Endothelial cell of umbilical vein (primary cell): Measurements from ENCODE around the gene CD247.

Experiments used
- CTCF ChIP-seq, 2 donors: IDR thresholded peaks; 1 replicate in 1 of 2; 2 replicates in 1 of 2; pipeline ENCODE4 v1.5.1; 2011; ENCODE audit warnings: low read length in 2 of 2, mild to moderate bottlenecking in 2 of 2, moderate library complexity in 2 of 2, control low read depth in 1 of 2, inconsistent platforms in 1 of 2, low read depth in 1 of 2; ENCODE audit not compliant: insufficient read depth in 1 of 2; ENCODE audit errors: extremely low read depth in 1 of 2
- EZH2 ChIP-seq: IDR thresholded peaks from 2 replicates; pipeline ENCODE4 v1.6.1; 2012; ENCODE audit warnings: borderline replicate concordance, low read depth, mild to moderate bottlenecking, moderate library complexity, low read length, inconsistent platforms; ENCODE audit not compliant: severe bottlenecking
- MYC ChIP-seq: IDR thresholded peaks from one replicate; pipeline ENCODE4 v1.6.1; 2011; ENCODE audit warnings: mild to moderate bottlenecking, low read depth, low read length
- POLR2AphosphoS5 ChIP-seq: IDR thresholded peaks from 2 replicates; pipeline ENCODE4 v1.6.1; 2012; ENCODE audit warnings: low read depth, mild to moderate bottlenecking, control low read depth, low read length, moderate library complexity; ENCODE audit not compliant: insufficient read depth

- TF ChIP-seq CTCF (IDR thresholded peaks at IDR 0.05; ENCODE audit: extremely low read depth in 1 of 2, insufficient read depth in 1 of 2, low read depth in 1 of 2, low read length in 2 of 2): no peak
- no peak for TF ChIP-seq EZH2
- TF ChIP-seq POLR2AphosphoS5: no peak
- no peak for TF ChIP-seq MYC
These were observed 50.6 kb downstream of the CD247 start for GRCh38 chr1:167467752-167468151.
